ENCODE data around the gene CLPTM1L. TPM values are rescaled to one million over a fixed set of nuclear protein-coding genes. Genes with fewer than 3 reads are reported as not detected.

The CLPTM1L gene
- total RNA-seq, 1 experiment from 2014 or later: 146 TPM

GRCh38 chr5:1322036-1322900, 22.6 kb downstream of the CLPTM1L start:
- no peak overlapping the region for H3K27ac ChIP-seq (ENCODE audit: low read depth, low read length, poor library complexity, severe bottlenecking)
- intact Hi-C loops (cut with micrococcal nuclease; ENCODE audit: unreplicated experiment): no loop called here
- POLR2A ChIA-PET (ENCODE audit: low non-redundant PET): interaction anchor here (0.6 kb wide), 1 partner anchor 18 kb away, joined by 3 read pairs; no protein-coding TSS in a partner anchor

GRCh38 chr5:1321576-1321975, 23.3 kb downstream of the CLPTM1L start:
- Histone ChIP-seq H3K27ac (ENCODE audit: low read depth, low read length, poor library complexity, severe bottlenecking) (no peak overlapping the region), H3K9me3 (ENCODE audit: low read depth, low read length, poor library complexity, severe bottlenecking) (no peaks in the 10 kb centered on the region), H3K27me3 (replicated peaks; ENCODE audit: insufficient read depth, low read depth, low read length, poor library complexity) (no peaks in the 10 kb centered on the region), H3K4me3 (ENCODE audit: low read depth, low read length, poor library complexity, severe bottlenecking) (no peak overlapping the region), H3K36me3 (ENCODE audit: insufficient read depth, low read length, poor library complexity, severe bottlenecking) (peaks cover 63% of the 10 kb centered on the region), H3K4me1 (ENCODE audit: insufficient read depth, low read length, poor library complexity, severe bottlenecking) (peaks cover 3% of the 10 kb centered on the region)
- no peak for TF ChIP-seq EZH2 (IDR thresholded peaks at IDR 0.05; ENCODE audit: borderline replicate concordance, low read depth, low read length, poor library complexity, severe bottlenecking)
- TF ChIP-seq, protein P1, sequence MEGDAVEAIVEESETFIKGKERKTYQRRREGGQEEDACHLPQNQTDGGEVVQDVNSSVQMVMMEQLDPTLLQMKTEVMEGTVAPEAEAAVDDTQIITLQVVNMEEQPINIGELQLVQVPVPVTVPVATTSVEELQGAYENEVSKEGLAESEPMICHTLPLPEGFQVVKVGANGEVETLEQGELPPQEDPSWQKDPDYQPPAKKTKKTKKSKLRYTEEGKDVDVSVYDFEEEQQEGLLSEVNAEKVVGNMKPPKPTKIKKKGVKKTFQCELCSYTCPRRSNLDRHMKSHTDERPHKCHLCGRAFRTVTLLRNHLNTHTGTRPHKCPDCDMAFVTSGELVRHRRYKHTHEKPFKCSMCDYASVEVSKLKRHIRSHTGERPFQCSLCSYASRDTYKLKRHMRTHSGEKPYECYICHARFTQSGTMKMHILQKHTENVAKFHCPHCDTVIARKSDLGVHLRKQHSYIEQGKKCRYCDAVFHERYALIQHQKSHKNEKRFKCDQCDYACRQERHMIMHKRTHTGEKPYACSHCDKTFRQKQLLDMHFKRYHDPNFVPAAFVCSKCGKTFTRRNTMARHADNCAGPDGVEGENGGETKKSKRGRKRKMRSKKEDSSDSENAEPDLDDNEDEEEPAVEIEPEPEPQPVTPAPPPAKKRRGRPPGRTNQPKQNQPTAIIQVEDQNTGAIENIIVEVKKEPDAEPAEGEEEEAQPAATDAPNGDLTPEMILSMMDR (conservative IDR thresholded peaks at IDR 0.05; ENCODE audit: low read depth, low read length): no peak
- no peak for DNase-seq (ENCODE audit: low spot score)
- no TSS peak for BruUV-seq (replicated peaks)
- POLR2A ChIA-PET (ENCODE audit: low non-redundant PET): interaction anchor here (0.6 kb wide), 1 partner anchor 17 kb away, joined by 3 read pairs; no protein-coding TSS in a partner anchor
- intact Hi-C loops (cut with micrococcal nuclease; ENCODE audit: unreplicated experiment): no loop called here
- CTCF ChIA-PET: no interaction called here

More at GRCh38 chr5:1322036-1322900, 22.6 kb downstream of the CLPTM1L start:
- no peak for TF ChIP-seq EZH2 (IDR thresholded peaks at IDR 0.05; ENCODE audit: borderline replicate concordance, low read depth, low read length, poor library complexity, severe bottlenecking)
- TF ChIP-seq, protein P1 (conservative IDR thresholded peaks at IDR 0.05; ENCODE audit: low read depth, low read length): no peak
- CTCF ChIA-PET: no interaction called here
- no peaks in the 10 kb centered on the region for H3K27me3 ChIP-seq (replicated peaks; ENCODE audit: insufficient read depth, low read depth, low read length, poor library complexity)
- H3K4me1 ChIP-seq (ENCODE audit: insufficient read depth, low read length, poor library complexity, severe bottlenecking): peaks cover 3% of the 10 kb centered on the region
- no peak overlapping the region for H3K4me3 ChIP-seq (ENCODE audit: low read depth, low read length, poor library complexity, severe bottlenecking)
- no peaks in the 10 kb centered on the region for H3K9me3 ChIP-seq (ENCODE audit: low read depth, low read length, poor library complexity, severe bottlenecking)
- no TSS peak for BruUV-seq (replicated peaks)
- DNase-seq (ENCODE audit: low spot score): no peak
- H3K36me3 ChIP-seq (ENCODE audit: insufficient read depth, low read length, poor library complexity, severe bottlenecking): peaks cover 63% of the 10 kb centered on the region

DNA sequence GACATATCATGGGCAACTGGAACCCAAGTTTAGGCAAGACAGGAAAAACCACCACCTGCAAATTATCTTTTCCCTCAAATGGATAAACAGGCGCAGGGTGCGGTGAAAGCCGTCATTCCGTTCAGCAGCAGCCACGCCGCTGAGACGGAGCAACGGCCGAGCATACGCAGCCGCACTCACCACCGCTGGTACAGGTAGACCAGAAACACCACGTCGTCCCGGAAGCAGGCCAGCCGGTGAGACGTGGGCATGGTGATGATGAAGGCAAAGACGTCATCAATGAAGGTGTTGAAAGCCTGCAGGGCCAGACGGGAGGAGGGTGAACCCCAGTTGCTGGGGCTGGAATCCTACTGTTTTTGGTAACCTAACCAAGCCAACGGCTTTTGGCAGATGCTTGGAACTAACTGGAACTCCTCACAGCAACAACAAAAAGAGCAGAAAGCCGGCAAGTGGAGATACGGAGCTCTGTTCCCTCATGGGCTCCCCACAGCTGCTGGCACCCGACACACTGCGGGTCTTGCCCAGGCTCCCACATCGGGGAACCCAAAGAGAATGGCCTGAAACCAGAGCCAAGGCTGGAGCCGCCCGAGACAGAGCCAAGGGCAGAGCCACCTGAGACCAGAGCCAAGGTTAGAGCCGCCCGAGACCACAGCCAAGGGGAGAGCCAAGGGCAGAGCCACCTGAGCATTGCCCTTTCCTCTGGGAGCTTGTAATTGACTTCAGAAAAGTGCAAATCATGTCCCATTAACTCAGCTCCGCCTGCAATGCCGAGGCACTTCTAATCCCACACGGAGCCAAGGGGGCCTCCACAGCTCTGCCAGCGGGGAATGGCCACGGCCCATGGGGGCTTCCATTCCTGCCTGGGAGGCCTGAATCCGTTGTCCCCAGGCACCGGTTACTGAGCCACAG, 24.2 kb downstream of the CLPTM1L start:
- H3K4me1 ChIP-seq (ENCODE audit: insufficient read depth, low read length, poor library complexity, severe bottlenecking): no peaks in the 10 kb centered on the region
- TF ChIP-seq, protein P1 (conservative IDR thresholded peaks at IDR 0.05; ENCODE audit: low read depth, low read length): no peak
- TF ChIP-seq EZH2 (IDR thresholded peaks at IDR 0.05; ENCODE audit: borderline replicate concordance, low read depth, low read length, poor library complexity, severe bottlenecking): no peak
- ChIA-PET CTCF (no interaction called here), POLR2A (ENCODE audit: low non-redundant PET) (no interaction called here)
- H3K4me3 ChIP-seq (ENCODE audit: low read depth, low read length, poor library complexity, severe bottlenecking): no peak overlapping the region
- H3K9me3 ChIP-seq (ENCODE audit: low read depth, low read length, poor library complexity, severe bottlenecking): no peaks in the 10 kb centered on the region
- intact Hi-C loops (cut with micrococcal nuclease; ENCODE audit: unreplicated experiment): no loop called here
- BruUV-seq (replicated peaks): no TSS peak
- no peaks in the 10 kb centered on the region for H3K27me3 ChIP-seq (replicated peaks; ENCODE audit: insufficient read depth, low read depth, low read length, poor library complexity)
- H3K36me3 ChIP-seq (ENCODE audit: insufficient read depth, low read length, poor library complexity, severe bottlenecking): peaks cover 61% of the 10 kb centered on the region
- no peak for DNase-seq (ENCODE audit: low spot score)
- H3K27ac ChIP-seq (ENCODE audit: low read depth, low read length, poor library complexity, severe bottlenecking): no peak overlapping the region

All from A673 (cell line).